GM21515 (cell line): ENCODE measurements around the gene MOB1B.
"Not testable (repeated sequence)": the region's sequence is repeated elsewhere in the genome, so short reads cannot be mapped to it uniquely, and the experiment has no call there.

Experiments
- ATAC-seq: cut with Tn5 transposase; IDR thresholded peaks from one replicate; pipeline ENCODE4 v1.9.1; 2021; ENCODE audit not compliant: unreplicated experiment

The MOB1B gene

GRCh38 chr4:71005025-71005424 is 102.9 kb downstream of the MOB1B start:
- ATAC-seq, result not testable (repeated sequence)

- peak; percentile 79 for ATAC-seq
These were observed 104.2 kb downstream of the MOB1B start for GRCh38 chr4:71006203-71006907.

GRCh38 chr4:71008196-71008595 is 106.0 kb downstream of the MOB1B start:
- no peak for ATAC-seq

GRCh38 chr4:71009086-71009485 is 106.9 kb downstream of the MOB1B start:
- ATAC-seq, result no peak

GRCh38 chr4:71009890-71010588 is 107.9 kb downstream of the MOB1B start:
- ATAC-seq, result peak; percentile 47

GRCh38 chr4:71011451-71011850 is 109.3 kb downstream of the MOB1B start:
- no peak for ATAC-seq

GRCh38 chr4:71017391-71017790 is 115.2 kb downstream of the MOB1B start:
- not testable (repeated sequence) for ATAC-seq

- no peak for ATAC-seq
These were observed 118.4 kb downstream of the MOB1B start for GRCh38 chr4:71020611-71021010.

- no peak for ATAC-seq
These were observed 123.5 kb downstream of the MOB1B start for GRCh38 chr4:71025654-71026053.

- no peak for ATAC-seq
These were observed 123.9 kb downstream of the MOB1B start for GRCh38 chr4:71026086-71026485.

GRCh38 chr4:71027611-71028010 is 125.4 kb downstream of the MOB1B start:
- ATAC-seq, result no peak

GRCh38 chr4:71029504-71029903 is 127.3 kb downstream of the MOB1B start:
- no peak for ATAC-seq

- not testable (repeated sequence) for ATAC-seq
These were observed 129.9 kb downstream of the MOB1B start for GRCh38 chr4:71032106-71032505.
